SU-DHL-6 (cell line): ENCODE results near the gene CMSS1.

ENCODE experiments used
- EZH2phosphoT487 ChIP-seq: fragments of 200-600 bp; sonication (generic), shearing (Covaris generic); conservative IDR thresholded peaks from 2 replicates; pipeline ENCODE4 v1.6.1; 2018; ENCODE audit warnings: mild to moderate bottlenecking, antibody characterized with exemption, low read length, moderate library complexity, mixed read lengths
- TF ChIP-seq, protein P1 (sequence below): fragments of 200-600 bp; sonication (generic); IDR thresholded peaks from one replicate; pipeline ENCODE4 v1.5.1; 2017; ENCODE audit warnings: antibody characterized with exemption, mild to moderate bottlenecking, low read length, moderate library complexity; ENCODE audit not compliant: insufficient read depth, poor library complexity, severe bottlenecking

DNA sequence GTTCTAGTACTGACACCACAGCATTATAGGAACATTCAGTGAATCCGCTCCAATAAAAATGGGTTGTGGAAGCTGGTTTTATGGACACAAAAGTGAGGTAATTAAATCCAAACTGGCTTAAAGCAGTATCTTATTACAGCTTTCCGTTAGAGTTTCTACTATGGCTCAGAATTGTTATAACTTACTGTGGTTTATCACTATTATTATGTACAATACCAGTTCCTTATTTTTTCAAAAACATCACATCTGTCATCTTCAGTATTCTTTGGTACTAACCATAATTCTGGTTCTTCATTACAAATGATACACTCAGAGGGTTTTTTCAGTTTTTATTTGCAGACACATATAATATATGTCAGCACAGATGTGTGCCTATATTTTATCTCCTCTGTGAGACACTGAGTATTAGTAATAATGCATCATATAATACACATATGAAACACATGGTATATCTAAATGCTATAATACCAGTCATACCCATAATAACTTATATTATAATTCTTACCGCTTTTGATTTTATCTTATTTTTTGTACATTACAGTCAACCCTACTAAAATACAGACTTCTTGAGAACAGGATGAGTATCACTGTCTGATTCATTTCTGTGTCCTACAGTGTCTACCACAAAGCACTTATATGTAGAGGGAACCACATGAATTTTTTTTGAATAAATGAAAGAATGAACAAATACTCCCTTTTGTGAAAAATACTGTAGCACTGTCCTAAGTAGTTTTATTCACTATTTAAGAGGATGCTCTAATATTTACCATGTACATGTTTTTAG lies 39.0 kb downstream of the CMSS1 start:
- TF ChIP-seq, protein P1, sequence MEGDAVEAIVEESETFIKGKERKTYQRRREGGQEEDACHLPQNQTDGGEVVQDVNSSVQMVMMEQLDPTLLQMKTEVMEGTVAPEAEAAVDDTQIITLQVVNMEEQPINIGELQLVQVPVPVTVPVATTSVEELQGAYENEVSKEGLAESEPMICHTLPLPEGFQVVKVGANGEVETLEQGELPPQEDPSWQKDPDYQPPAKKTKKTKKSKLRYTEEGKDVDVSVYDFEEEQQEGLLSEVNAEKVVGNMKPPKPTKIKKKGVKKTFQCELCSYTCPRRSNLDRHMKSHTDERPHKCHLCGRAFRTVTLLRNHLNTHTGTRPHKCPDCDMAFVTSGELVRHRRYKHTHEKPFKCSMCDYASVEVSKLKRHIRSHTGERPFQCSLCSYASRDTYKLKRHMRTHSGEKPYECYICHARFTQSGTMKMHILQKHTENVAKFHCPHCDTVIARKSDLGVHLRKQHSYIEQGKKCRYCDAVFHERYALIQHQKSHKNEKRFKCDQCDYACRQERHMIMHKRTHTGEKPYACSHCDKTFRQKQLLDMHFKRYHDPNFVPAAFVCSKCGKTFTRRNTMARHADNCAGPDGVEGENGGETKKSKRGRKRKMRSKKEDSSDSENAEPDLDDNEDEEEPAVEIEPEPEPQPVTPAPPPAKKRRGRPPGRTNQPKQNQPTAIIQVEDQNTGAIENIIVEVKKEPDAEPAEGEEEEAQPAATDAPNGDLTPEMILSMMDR = no peak
- TF ChIP-seq EZH2phosphoT487 = no peak
